A549 (cell line): ENCODE data around the gene MX2.

Experiments used
- CBX2 ChIP-seq: fragments of 200-600 bp; sonication (generic); IDR thresholded peaks from 2 replicates; pipeline ENCODE4 v1.6.1; 2016; ENCODE audit warnings: low read depth, mild to moderate bottlenecking, borderline replicate concordance
- ELK1 ChIP-seq: fragments of 150-350 bp; IDR thresholded peaks from 2 replicates; pipeline ENCODE4 v1.6.1; 2014; ENCODE audit warnings: low read depth, mild to moderate bottlenecking, low read length
- EP300 ChIP-seq, 2 experiments: fragments of >200 bp; sonication (Bioruptor Twin); formaldehyde crosslinking; IDR thresholded peaks; 2 replicates in 1 of 2; 3 replicates in 1 of 2; pipeline ENCODE4 v1.6.1; 2016 to 2017
- NFE2L2 ChIP-seq: fragments of 150-350 bp; conservative IDR thresholded peaks from 2 replicates; pipeline ENCODE4 v1.6.1; 2014; ENCODE audit warnings: low read length
- POLR2A ChIP-seq: IDR thresholded peaks from 2 replicates; pipeline ENCODE4 v1.6.1; 2012; ENCODE audit warnings: mild to moderate bottlenecking, low read length
- SMC3 ChIP-seq: fragments of >200 bp; sonication (Bioruptor Twin); formaldehyde crosslinking; IDR thresholded peaks from 3 replicates; pipeline ENCODE4 v1.6.1; 2018; ENCODE audit warnings: inconsistent platforms
- TFCP2L1 ChIP-seq: fragments of 250-450 bp; sonication (Bioruptor Pico); IDR thresholded peaks from 2 replicates; pipeline ENCODE4 v1.5.0; 2021; ENCODE audit warnings: mild to moderate bottlenecking
- TF ChIP-seq, protein P1 (sequence below): fragments of >200 bp; sonication (Bioruptor Twin); formaldehyde crosslinking; IDR thresholded peaks from 3 replicates; pipeline ENCODE4 v1.5.1; 2016

GRCh38 chr21:41317063-41317392, 44.8 kb upstream of the MX2 start:
- TF ChIP-seq POLR2A (no peak), TFCP2L1 (no peak), NFE2L2 (no peak), ELK1 (no peak), EP300 (IDR thresholded peaks at IDR 0.05) (no peak), SMC3 (no peak), CBX2 (no peak)
- TF ChIP-seq, protein P1, sequence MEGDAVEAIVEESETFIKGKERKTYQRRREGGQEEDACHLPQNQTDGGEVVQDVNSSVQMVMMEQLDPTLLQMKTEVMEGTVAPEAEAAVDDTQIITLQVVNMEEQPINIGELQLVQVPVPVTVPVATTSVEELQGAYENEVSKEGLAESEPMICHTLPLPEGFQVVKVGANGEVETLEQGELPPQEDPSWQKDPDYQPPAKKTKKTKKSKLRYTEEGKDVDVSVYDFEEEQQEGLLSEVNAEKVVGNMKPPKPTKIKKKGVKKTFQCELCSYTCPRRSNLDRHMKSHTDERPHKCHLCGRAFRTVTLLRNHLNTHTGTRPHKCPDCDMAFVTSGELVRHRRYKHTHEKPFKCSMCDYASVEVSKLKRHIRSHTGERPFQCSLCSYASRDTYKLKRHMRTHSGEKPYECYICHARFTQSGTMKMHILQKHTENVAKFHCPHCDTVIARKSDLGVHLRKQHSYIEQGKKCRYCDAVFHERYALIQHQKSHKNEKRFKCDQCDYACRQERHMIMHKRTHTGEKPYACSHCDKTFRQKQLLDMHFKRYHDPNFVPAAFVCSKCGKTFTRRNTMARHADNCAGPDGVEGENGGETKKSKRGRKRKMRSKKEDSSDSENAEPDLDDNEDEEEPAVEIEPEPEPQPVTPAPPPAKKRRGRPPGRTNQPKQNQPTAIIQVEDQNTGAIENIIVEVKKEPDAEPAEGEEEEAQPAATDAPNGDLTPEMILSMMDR = no peak
